IMR-90 (cell line): ENCODE measurements around the gene VWA8. TPM values are rescaled to one million over a fixed set of nuclear protein-coding genes. Genes with fewer than 3 reads are reported as not detected.

Experiments
- ATAC-seq: fragments of 200-7000 bp; cut with Tn5 transposase; 2 replicates; pipeline ENCODE4 v1.9.1; 2020; ENCODE audit warnings: low read depth, mild to moderate bottlenecking, moderate library complexity
- Bru-seq: library from RNA; stranded (reverse); fragments of 400-500 nt; gene quantifications from one replicate; lab custom pipeline; 2021; lab: Mats Ljungman, UMichigan
- BruChase-seq, 2 experiments: library from RNA; stranded (reverse); fragments of 400-500 nt; gene quantifications; one replicate each; lab custom pipeline; 2021; lab: Mats Ljungman, UMichigan
- BruUV-seq: library from RNA; stranded (reverse); fragments of 400-500 nt; replicated peaks from 2 replicates; lab custom pipeline; 2021; lab: Mats Ljungman, UMichigan
- CTCF ChIA-PET: fragments of 300-600 bp; formaldehyde crosslinking; extraction: SDS; loops from one replicate; lab custom pipeline; 2021; ENCODE audit warnings: antibody characterized with exemption; lab: Yijun Ruan, JAX
- POLR2A ChIA-PET: fragments of 300-600 bp; sonication (Branson Sonifier 250); formaldehyde crosslinking; loops from one replicate; lab custom pipeline; 2022; ENCODE audit warnings: antibody characterized with exemption; ENCODE audit not compliant: unreplicated experiment; lab: Charles Lee
- DNase-seq: peaks from one replicate; pipeline ENCODE4 v3.0.0; 2013
- H2AFZ ChIP-seq: replicated peaks from 2 replicates; pipeline ENCODE3; 2013; ENCODE audit warnings: low read length, mild to moderate bottlenecking; ENCODE audit not compliant: poor library complexity
- H2AK5ac ChIP-seq: 2 replicates; pipeline ENCODE4 v1.6.1; 2013; ENCODE audit warnings: low read depth, low read length, inconsistent platforms
- H2AK9ac ChIP-seq: replicated peaks from 2 replicates; pipeline ENCODE3; 2013; ENCODE audit warnings: mild to moderate bottlenecking, low read depth, low read length, moderate library complexity; ENCODE audit not compliant: poor library complexity
- H2BK120ac ChIP-seq: 2 replicates; pipeline ENCODE4 v1.6.1; 2013; ENCODE audit warnings: low read depth, low read length, inconsistent platforms
- H2BK15ac ChIP-seq: 3 replicates; pipeline ENCODE4 v1.6.1; 2013; ENCODE audit warnings: low read depth, low read length, inconsistent platforms
- H2BK20ac ChIP-seq: 2 replicates; pipeline ENCODE4 v1.6.1; 2013; ENCODE audit warnings: low read depth, mild to moderate bottlenecking, inconsistent platforms, low read length, moderate library complexity
- H2BK5ac ChIP-seq: 2 replicates; pipeline ENCODE4 v1.6.1; 2013; ENCODE audit warnings: mild to moderate bottlenecking, low read depth, low read length, inconsistent platforms; ENCODE audit not compliant: poor library complexity, severe bottlenecking
- H3K14ac ChIP-seq: replicated peaks from 2 replicates; pipeline ENCODE4 v1.6.1; 2013; ENCODE audit warnings: low read depth, low read length, inconsistent platforms
- H3K18ac ChIP-seq: 2 replicates; pipeline ENCODE4 v1.6.1; 2013; ENCODE audit warnings: low read depth, low read length, control low read depth
- H3K23ac ChIP-seq: 2 replicates; pipeline ENCODE4 v1.6.1; 2013; ENCODE audit warnings: low read depth, low read length, inconsistent platforms
- H3K27ac ChIP-seq: 2 replicates; pipeline ENCODE4 v1.5.1; 2013; ENCODE audit warnings: mild to moderate bottlenecking, control low read depth, low read length; ENCODE audit not compliant: insufficient read depth
- H3K27me3 ChIP-seq: 2 replicates; pipeline ENCODE4 v1.6.1; 2013; ENCODE audit warnings: low read length; ENCODE audit not compliant: control insufficient read depth, insufficient read depth
- H3K36me3 ChIP-seq: 2 replicates; pipeline ENCODE4 v1.6.1; 2013; ENCODE audit warnings: low read length, mixed read lengths; ENCODE audit not compliant: control insufficient read depth, insufficient read depth
- H3K4ac ChIP-seq: 2 replicates; pipeline ENCODE4 v1.6.1; 2013; ENCODE audit warnings: low read depth, low read length, inconsistent platforms
- H3K4me1 ChIP-seq: 2 replicates; pipeline ENCODE4 v1.6.1; 2013; ENCODE audit warnings: low read length, mixed read lengths; ENCODE audit not compliant: control insufficient read depth, insufficient read depth
- H3K4me2 ChIP-seq: 2 replicates; pipeline ENCODE4 v1.6.1; 2013; ENCODE audit warnings: low read depth, mild to moderate bottlenecking, control low read depth, low read length, moderate library complexity
- H3K4me3 ChIP-seq: 2 replicates; pipeline ENCODE4 v1.5.1; 2013; ENCODE audit warnings: low read depth, mild to moderate bottlenecking, control low read depth, low read length, moderate library complexity; ENCODE audit not compliant: insufficient read depth
- H3K56ac ChIP-seq: 2 replicates; pipeline ENCODE4 v1.6.1; 2013; ENCODE audit warnings: low read length, inconsistent platforms; ENCODE audit not compliant: insufficient read depth; ENCODE audit errors: extremely low read depth
- H3K79me1 ChIP-seq, 2 experiments: 2 replicates each; pipeline ENCODE4 v1.6.1; 2013; ENCODE audit warnings: low read length in 2 of 2, inconsistent platforms in 1 of 2, low read depth in 1 of 2
- H3K9ac ChIP-seq: 2 replicates; pipeline ENCODE4 v1.6.1; 2013; ENCODE audit warnings: low read depth, low read length, control low read depth
- H3K9me1 ChIP-seq: 2 replicates; pipeline ENCODE4 v1.6.1; 2013; ENCODE audit warnings: low read length, inconsistent platforms; ENCODE audit not compliant: insufficient read depth
- H3K9me3 ChIP-seq: 2 replicates; pipeline ENCODE4 v1.6.1; 2013; ENCODE audit warnings: low read length; ENCODE audit not compliant: control insufficient read depth, insufficient read depth
- H4K20me1 ChIP-seq: 2 replicates; pipeline ENCODE4 v1.6.1; 2013; ENCODE audit warnings: low read length, inconsistent platforms; ENCODE audit not compliant: insufficient read depth
- H4K5ac ChIP-seq: 2 replicates; pipeline ENCODE4 v1.6.1; 2013; ENCODE audit warnings: mild to moderate bottlenecking, low read depth, low read length, control low read depth
- H4K8ac ChIP-seq, 2 experiments: 2 replicates each; pipeline ENCODE4 v1.6.1; 2013; ENCODE audit warnings: low read depth in 2 of 2, low read length in 2 of 2, control low read depth in 1 of 2, inconsistent platforms in 1 of 2
- H4K91ac ChIP-seq: 2 replicates; pipeline ENCODE4 v1.6.1; 2013; ENCODE audit warnings: low read depth, low read length, inconsistent platforms; ENCODE audit not compliant: insufficient read depth
- BHLHE40 ChIP-seq: fragments of 150-350 bp; IDR thresholded peaks from 2 replicates; pipeline ENCODE4 v1.6.1; 2016; ENCODE audit warnings: mild to moderate bottlenecking, low read depth, low read length
- CEBPB ChIP-seq: IDR thresholded peaks from 2 replicates; pipeline ENCODE4 v1.6.1; 2012; ENCODE audit warnings: low read depth, low read length, improper control_type of control experiment
- MAFK ChIP-seq: IDR thresholded peaks from 2 replicates; pipeline ENCODE4 v1.6.1; 2012; ENCODE audit warnings: low read depth, low read length, improper control_type of control experiment
- MAZ ChIP-seq: IDR thresholded peaks from 2 replicates; pipeline ENCODE4 v1.6.1; 2012; ENCODE audit warnings: low read depth, mild to moderate bottlenecking, low read length, improper control_type of control experiment, moderate library complexity, borderline replicate concordance
- NFE2L2 ChIP-seq: fragments of 150-350 bp; IDR thresholded peaks from 2 replicates; pipeline ENCODE4 v1.6.1; 2016; ENCODE audit warnings: low read depth, mild to moderate bottlenecking, low read length
- RFX5 ChIP-seq: IDR thresholded peaks from 2 replicates; pipeline ENCODE4 v1.8.0; 2012; ENCODE audit warnings: low read depth, mild to moderate bottlenecking, low read length, moderate library complexity
- SMC3 ChIP-seq: fragments of 150-350 bp; IDR thresholded peaks from 2 replicates; pipeline ENCODE4 v1.6.1; 2016; ENCODE audit warnings: low read depth, mild to moderate bottlenecking, antibody characterized with exemption, low read length, moderate library complexity
- WGBS, 2 experiments: methylation state at CpG; one replicate each; pipeline versions ENCODE4 v1.1.5 to v1.1.7; 2013; ENCODE audit warnings: missing lambda C conversion rate in 2 of 2; ENCODE audit not compliant: insufficient read length in 1 of 2; ENCODE audit errors: extremely low coverage in 2 of 2; 5-methylcytosine and 5-hydroxymethylcytosine counted together
- dilution Hi-C: fragments of 300-500 bp; cut with HindIII; formaldehyde crosslinking; loops from one replicate; pipeline ENCODE4 v1.14.3; 2018; ENCODE audit warnings: low sequenced_read_pairs; ENCODE audit not compliant: unreplicated experiment
- in situ Hi-C: fragments of 300-500 bp; cut with MboI; formaldehyde crosslinking; loops from 3 replicates; pipeline ENCODE4 v1.14.3; 2019; ENCODE audit warnings: low sequenced_read_pairs, inconsistent platforms, mixed read lengths
- intact Hi-C: fragments of 100-400 bp; cut with micrococcal nuclease; formaldehyde crosslinking; loops from 2 replicates; pipeline ENCODE4 v1.10.0; 2022
- long read RNA-seq: library from polyadenylated mRNA; unstranded; transcript quantifications from one replicate; pipeline ENCODE4 v2.0.0, GENCODE V29; 2021; ENCODE audit not compliant: unreplicated experiment
- polyA plus RNA-seq, 3 experiments: library from polyadenylated mRNA; depleted of rRNA; stranded (reverse); fragments of >200 nt; gene quantifications; 2 replicates each; pipeline ENCODE4 v1.2.3, GENCODE V29; 2012; ENCODE audit warnings: low replicate concordance in 1 of 3
- total RNA-seq: library from RNA; depleted of rRNA; stranded (reverse); fragments of >200 nt; gene quantifications from 2 replicates; pipeline ENCODE4 v1.2.3, GENCODE V29; 2012; rRNA removed
- TF ChIP-seq, protein P1 (sequence below): conservative IDR thresholded peaks from 2 replicates; pipeline ENCODE4 v1.5.1; 2012; ENCODE audit warnings: mild to moderate bottlenecking, low read depth, low read length, improper control_type of control experiment
- TF ChIP-seq, protein P2 (sequence below): fragments of 150-350 bp; IDR thresholded peaks from 2 replicates; pipeline ENCODE4 v1.6.1; 2016; ENCODE audit warnings: low read depth, mild to moderate bottlenecking, low read length, moderate library complexity, borderline replicate concordance

Gene VWA8
- total RNA-seq (18.3 and 19.7 TPM in 2 replicates), polyA plus RNA-seq (2012; rRNA removed) (5.4 and 5.9 TPM in 2 replicates), Bru-seq, nascent RNA (percentile 69 among the genes with signal in this experiment), BruChase-seq, experiment 1, labeled RNA remaining after a 6-hour chase (percentile 58 among the genes with signal in this experiment), BruChase-seq, experiment 2, labeled RNA remaining after a 2-hour chase (percentile 61 among the genes with signal in this experiment)
- 1.6 and 2.0 TPM in 2 replicates for polyA plus RNA-seq (2012; cell fraction: cytosol; rRNA removed)
- polyA plus RNA-seq (2012; cell fraction: nucleus; rRNA removed; ENCODE audit: low replicate concordance): 1.7 and 8.2 TPM in 2 replicates
- long read RNA-seq, partial matches to known transcripts: 8 of 14 reads
- long read RNA-seq, other reads (novel, unspliced or antisense): 5 of 14 reads

DNA sequence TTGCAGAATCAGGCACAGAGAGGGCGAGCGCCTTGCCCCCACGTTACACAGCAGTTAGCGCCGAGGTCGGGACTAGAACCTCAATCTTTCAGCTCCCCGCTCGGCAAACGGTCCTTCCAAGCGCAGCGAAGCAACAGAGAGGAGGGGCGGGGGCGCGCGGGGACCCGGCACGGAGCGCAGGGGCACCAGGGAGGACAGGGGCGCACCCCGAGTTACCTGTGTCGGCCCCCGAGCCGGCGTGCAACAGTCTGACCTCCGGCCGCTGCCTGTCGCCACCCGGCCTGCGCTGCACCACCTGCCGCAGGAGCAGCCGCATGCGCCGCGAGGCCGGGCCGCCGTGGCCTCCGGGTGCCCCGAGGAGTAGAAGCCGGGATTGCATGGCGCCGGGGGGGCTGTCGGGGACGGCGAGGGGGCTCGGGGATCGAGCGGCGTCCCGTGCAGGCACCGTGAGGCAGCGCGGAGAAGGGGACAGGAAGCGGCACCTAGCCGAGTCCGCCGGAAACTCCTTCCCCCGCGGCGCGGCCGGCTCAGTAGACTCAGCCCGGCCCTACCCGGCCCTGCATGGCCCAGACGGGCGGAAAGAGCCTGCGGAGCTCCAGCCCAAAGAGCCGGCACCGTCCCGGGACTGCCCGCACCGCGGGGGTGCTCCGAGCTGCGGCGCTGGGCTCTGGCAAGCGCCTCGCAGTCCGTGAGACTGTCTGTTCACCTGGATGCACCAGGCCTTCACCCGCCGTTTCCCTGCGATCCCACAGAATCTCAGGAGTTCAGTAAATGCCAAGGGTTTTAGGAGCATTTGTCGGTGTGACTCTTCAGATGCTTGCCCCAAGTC, at the start of gene VWA8:
TSS of gene VWA8 (minus strand) at position 473 of the 829 bp plus-strand sequence. CDS start at position 379, 94 bp downstream.
- Histone ChIP-seq H3K79me1 (peaks cover 13 to 26% of the 10 kb centered on the region in 2 experiments), H3K9me3 (no peaks in the 10 kb centered on the region), H3K4me2 (peak within 1 kb of the TSS; percentile 98), H3K56ac (peak within 1 kb of the TSS; percentile 84), H2AK5ac (no peak within 1 kb of the TSS; the same call in 1 of the 2 replicates), H3K4ac (peak within 1 kb of the TSS; percentile 70), H3K23ac (peak within 1 kb of the TSS; percentile 90), H2BK20ac (peak within 1 kb of the TSS; percentile 73), H4K20me1 (no peaks in the 10 kb centered on the region), H3K9ac (peak within 1 kb of the TSS; percentile 78), H3K18ac (peak within 1 kb of the TSS; percentile 30), H2AFZ (peak within 1 kb of the TSS; percentile 95), H2BK15ac (peak within 1 kb of the TSS; percentile 29; the same call in 2 of the 3 replicates), H2BK5ac (peak within 1 kb of the TSS; percentile 70), H3K9me1 (peaks cover 5% of the 10 kb centered on the region; the same call in 1 of the 2 replicates), H3K36me3 (no peaks in the 10 kb centered on the region), H3K14ac (peak within 1 kb of the TSS; percentile 89), H4K8ac (peak within 1 kb of the TSS; percentile 98 to 99), H2AK9ac (peak within 1 kb of the TSS; percentile 60), H4K5ac (peak within 1 kb of the TSS; percentile 91), H3K4me1 (peaks cover 3% of the 10 kb centered on the region; the same call in 1 of the 2 replicates), H4K91ac (peak within 1 kb of the TSS; percentile 81), H3K4me3 (peak within 1 kb of the TSS; percentile 82), H3K27me3 (no peaks in the 10 kb centered on the region), H3K27ac (peak within 1 kb of the TSS; percentile 96), H2BK120ac (peak within 1 kb of the TSS; percentile 89)
- intact Hi-C loops (loop anchor here (1.0 to 2.0 kb wide), 2 partner anchors 40 to 80 kb away; no protein-coding TSS in a partner anchor), in situ Hi-C loops (loop anchor here (10.0 kb wide), 1 partner anchor 74 kb away; no protein-coding TSS in a partner anchor), dilution Hi-C loops (no loop called here)
- DNase-seq: peak; percentile 78
- no TSS peak for BruUV-seq
- ChIA-PET CTCF (no interaction called here), POLR2A (interaction anchor here (0.6 kb wide), 1 partner anchor 66 kb away, joined by 9 read pairs; no protein-coding TSS in a partner anchor)
- TF ChIP-seq, protein P1, sequence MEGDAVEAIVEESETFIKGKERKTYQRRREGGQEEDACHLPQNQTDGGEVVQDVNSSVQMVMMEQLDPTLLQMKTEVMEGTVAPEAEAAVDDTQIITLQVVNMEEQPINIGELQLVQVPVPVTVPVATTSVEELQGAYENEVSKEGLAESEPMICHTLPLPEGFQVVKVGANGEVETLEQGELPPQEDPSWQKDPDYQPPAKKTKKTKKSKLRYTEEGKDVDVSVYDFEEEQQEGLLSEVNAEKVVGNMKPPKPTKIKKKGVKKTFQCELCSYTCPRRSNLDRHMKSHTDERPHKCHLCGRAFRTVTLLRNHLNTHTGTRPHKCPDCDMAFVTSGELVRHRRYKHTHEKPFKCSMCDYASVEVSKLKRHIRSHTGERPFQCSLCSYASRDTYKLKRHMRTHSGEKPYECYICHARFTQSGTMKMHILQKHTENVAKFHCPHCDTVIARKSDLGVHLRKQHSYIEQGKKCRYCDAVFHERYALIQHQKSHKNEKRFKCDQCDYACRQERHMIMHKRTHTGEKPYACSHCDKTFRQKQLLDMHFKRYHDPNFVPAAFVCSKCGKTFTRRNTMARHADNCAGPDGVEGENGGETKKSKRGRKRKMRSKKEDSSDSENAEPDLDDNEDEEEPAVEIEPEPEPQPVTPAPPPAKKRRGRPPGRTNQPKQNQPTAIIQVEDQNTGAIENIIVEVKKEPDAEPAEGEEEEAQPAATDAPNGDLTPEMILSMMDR: no peak
- TF ChIP-seq CEBPB: no peak
- TF ChIP-seq, protein P2, sequence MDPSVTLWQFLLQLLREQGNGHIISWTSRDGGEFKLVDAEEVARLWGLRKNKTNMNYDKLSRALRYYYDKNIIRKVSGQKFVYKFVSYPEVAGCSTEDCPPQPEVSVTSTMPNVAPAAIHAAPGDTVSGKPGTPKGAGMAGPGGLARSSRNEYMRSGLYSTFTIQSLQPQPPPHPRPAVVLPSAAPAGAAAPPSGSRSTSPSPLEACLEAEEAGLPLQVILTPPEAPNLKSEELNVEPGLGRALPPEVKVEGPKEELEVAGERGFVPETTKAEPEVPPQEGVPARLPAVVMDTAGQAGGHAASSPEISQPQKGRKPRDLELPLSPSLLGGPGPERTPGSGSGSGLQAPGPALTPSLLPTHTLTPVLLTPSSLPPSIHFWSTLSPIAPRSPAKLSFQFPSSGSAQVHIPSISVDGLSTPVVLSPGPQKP: no peak
- no peak for TF ChIP-seq NFE2L2
- TF ChIP-seq MAFK: no peak
- TF ChIP-seq RFX5: no peak
- no peak; the same call in 1 of the 2 replicates for TF ChIP-seq SMC3
- peak; percentile 60; the same call in 1 of the 2 replicates for TF ChIP-seq BHLHE40
- 0 out of 2 replicates have a peak, but pooled peaks have one; percentile 11 for TF ChIP-seq MAZ
- 1% methylated on average over 76 of the region's 83 CpGs; no CpG with 5 or more reads in 1 of the 2 experiments for WGBS, 2 experiments
- peak; percentile 95 for ATAC-seq
